HepG2 (cell line): ENCODE measurements around the gene SUPT6H. TPM values are rescaled to one million over a fixed set of nuclear protein-coding genes. Genes with fewer than 3 reads are reported as not detected.

Source experiments
- CSRNP2 ChIP-seq: sonication (generic); formaldehyde crosslinking; conservative IDR thresholded peaks from 2 replicates; pipeline ENCODE4 v1.8.0; 2022; ENCODE audit warnings: low read depth, missing genetic modification reagents
- E2F2 ChIP-seq: sonication (generic); formaldehyde crosslinking; IDR thresholded peaks from 2 replicates; pipeline ENCODE4 v1.4.0; 2020; ENCODE audit warnings: missing genetic modification reagents, borderline replicate concordance
- ERF ChIP-seq: IDR thresholded peaks from 2 replicates; pipeline ENCODE4 v1.6.1; 2018; ENCODE audit warnings: missing biosample characterization, missing genetic modification reagents
- FOXP1 ChIP-seq, 2 experiments: fragments of 450-650 bp in 1 of 2; IDR thresholded peaks; 2 replicates each; pipeline ENCODE4 v1.6.1; 2017 to 2018; ENCODE audit warnings: antibody characterized with exemption in 1 of 2
- HIC2 ChIP-seq: sonication (generic); formaldehyde crosslinking; IDR thresholded peaks from 2 replicates; pipeline ENCODE4 v1.9.0; 2022; ENCODE audit warnings: low read depth, missing genetic modification reagents
- JDP2 ChIP-seq: sonication (generic); formaldehyde crosslinking; IDR thresholded peaks from 2 replicates; pipeline ENCODE4 v1.8.1; 2022; ENCODE audit warnings: missing genetic modification reagents, borderline replicate concordance
- KDM3A ChIP-seq: IDR thresholded peaks from 2 replicates; pipeline ENCODE4 v1.6.1; 2018; ENCODE audit warnings: low read depth, missing compliant biosample characterization
- MAFG ChIP-seq: sonication (generic); formaldehyde crosslinking; IDR thresholded peaks from 2 replicates; pipeline ENCODE4 v1.5.1; 2020; ENCODE audit warnings: mild to moderate bottlenecking, missing genetic modification reagents
- MTERF4 ChIP-seq: sonication (generic); formaldehyde crosslinking; IDR thresholded peaks from 2 replicates; pipeline ENCODE4 v1.8.0; 2023; ENCODE audit warnings: mild to moderate bottlenecking, missing genetic modification reagents
- MZF1 ChIP-seq: sonication (generic); formaldehyde crosslinking; IDR thresholded peaks from 2 replicates; pipeline ENCODE4 v1.8.1; 2023; ENCODE audit warnings: mild to moderate bottlenecking, missing genetic modification reagents, borderline replicate concordance
- TOE1 ChIP-seq: sonication (generic); formaldehyde crosslinking; IDR thresholded peaks from 2 replicates; pipeline ENCODE4 v1.4.0; 2020; ENCODE audit warnings: mild to moderate bottlenecking, missing genetic modification reagents
- TP53 ChIP-seq: sonication (generic); formaldehyde crosslinking; conservative IDR thresholded peaks from 2 replicates; pipeline ENCODE4 v1.4.0; 2020; ENCODE audit warnings: missing genetic modification reagents
- TSC22D2 ChIP-seq: sonication (generic); formaldehyde crosslinking; IDR thresholded peaks from 2 replicates; pipeline ENCODE4 v1.5.1; 2020; ENCODE audit warnings: missing genetic modification reagents, mild to moderate bottlenecking, borderline replicate concordance
- YY1 ChIP-seq: IDR thresholded peaks from 2 replicates; pipeline ENCODE4 v1.6.1; 2011; ENCODE audit warnings: low read length, low read depth, moderate library complexity, mild to moderate bottlenecking; ENCODE audit not compliant: insufficient read depth, insufficient replicate concordance
- ZBTB20 ChIP-seq: sonication (generic); formaldehyde crosslinking; IDR thresholded peaks from 2 replicates; pipeline ENCODE4 v1.8.1; 2023; ENCODE audit warnings: missing genetic modification reagents, low read depth, mild to moderate bottlenecking, borderline replicate concordance
- ZFAT ChIP-seq: sonication (generic); formaldehyde crosslinking; conservative IDR thresholded peaks from 2 replicates; pipeline ENCODE4 v1.8.1; 2023; ENCODE audit warnings: missing genetic modification reagents, inconsistent platforms
- ZNF17 ChIP-seq: sonication (generic); formaldehyde crosslinking; IDR thresholded peaks from 2 replicates; pipeline ENCODE4 v1.5.0; 2020; ENCODE audit warnings: mild to moderate bottlenecking, missing genetic modification reagents
- ZNF256 ChIP-seq: sonication (generic); formaldehyde crosslinking; conservative IDR thresholded peaks from 2 replicates; pipeline ENCODE4 v1.4.0; 2020; ENCODE audit warnings: missing genetic modification reagents
- ZNF282 ChIP-seq: fragments of 450-650 bp; IDR thresholded peaks from 2 replicates; pipeline ENCODE4 v1.6.1; 2018; ENCODE audit not compliant: partially characterized antibody
- ZNF670 ChIP-seq: sonication (generic); formaldehyde crosslinking; IDR thresholded peaks from 2 replicates; pipeline ENCODE4 v1.8.0; 2022; ENCODE audit warnings: mild to moderate bottlenecking, missing genetic modification reagents, borderline replicate concordance
- ZSCAN30 ChIP-seq: sonication (generic); formaldehyde crosslinking; IDR thresholded peaks from 2 replicates; pipeline ENCODE4 v1.5.0; 2020; ENCODE audit warnings: mild to moderate bottlenecking, missing genetic modification reagents
- ZSCAN5A ChIP-seq: sonication (generic); formaldehyde crosslinking; IDR thresholded peaks from 2 replicates; pipeline ENCODE4 v1.8.0; 2022; ENCODE audit warnings: mild to moderate bottlenecking, missing genetic modification reagents, borderline replicate concordance
- polyA plus RNA-seq, 8 experiments: library from polyadenylated mRNA; depleted of rRNA in 3 of 8; stranded (reverse) in 7 of 8; unstranded in 1 of 8; fragments of >200 nt; fragmentation: Illumina TruSeq in 4 of 8; extraction: Trizol in 4 of 8; gene quantifications; 2 replicates each; pipeline versions ENCODE4 v1.2.1 to v1.2.3, GENCODE V29; 2011 to 2016; ENCODE audit warnings: low read depth in 4 of 8, missing spikeins in 1 of 8, mixed read lengths in 1 of 8; ENCODE audit not compliant: insufficient read depth in 1 of 8
- total RNA-seq, 5 experiments: library from RNA; depleted of rRNA; stranded (reverse); fragments of >200 nt; fragmentation: Illumina TruSeq; extraction: Trizol; gene quantifications; 2 replicates each; pipeline ENCODE4 v1.2.3, GENCODE V29; 2016; ENCODE audit warnings: low read depth in 1 of 5

The SUPT6H gene
- total and polyA plus RNA-seq, 2 of the 13 experiments (the other 11 are each of a cell fraction or from before 2014, with no cell fraction given), result 32.7 to 39.9 TPM

GRCh38 chr17:28644787-28645575 lies 17.0 kb upstream of the SUPT6H start, which contains the start of gene BLTP2 (continued):
- TF ChIP-seq ZSCAN5A (CRISPR knock-in tag) (no peak), TP53 (CRISPR knock-in tag) (no peak), YY1 (peak; percentile 84), FOXP1 (IDR thresholded peaks at IDR 0.05) (no peak), FOXP1 (CRISPR knock-in tag; IDR thresholded peaks at IDR 0.05) (no peak), ZBTB20 (CRISPR knock-in tag) (no peak), E2F2 (CRISPR knock-in tag) (no peak), KDM3A (CRISPR knock-in tag) (peak; percentile 39; the same call in 1 of the 2 replicates), MTERF4 (CRISPR knock-in tag) (0 out of 2 replicates have a peak, but pooled peaks have one; percentile 82), ERF (CRISPR knock-in tag) (peak; percentile 71), MZF1 (CRISPR knock-in tag) (no peak), ZNF17 (CRISPR knock-in tag) (no peak), ZNF256 (no peak), ZNF670 (CRISPR knock-in tag) (peak; percentile 62; the same call in 1 of the 2 replicates), MAFG (CRISPR knock-in tag) (no peak), ZNF282 (no peak), HIC2 (CRISPR knock-in tag) (peak; percentile 58; the same call in 1 of the 2 replicates), ZSCAN30 (CRISPR knock-in tag) (no peak), JDP2 (CRISPR knock-in tag) (no peak), ZFAT (CRISPR knock-in tag) (no peak), TSC22D2 (CRISPR knock-in tag) (no peak), CSRNP2 (CRISPR knock-in tag) (no peak), TOE1 (no peak)
